H1 (cell line): ENCODE data around the gene BRIP1. TPM values are rescaled to one million over a fixed set of nuclear protein-coding genes. Genes with fewer than 3 reads are reported as not detected.

Experiments
- KDM5A ChIP-seq: fragments of 200-600 bp; IDR thresholded peaks from 2 replicates; pipeline ENCODE4 v1.7.1; 2012; ENCODE audit warnings: mild to moderate bottlenecking, low read length, inconsistent platforms, mixed read lengths
- NANOG ChIP-seq: IDR thresholded peaks from 2 replicates; pipeline ENCODE4 v1.6.1; 2011; ENCODE audit warnings: low read length, low read depth, mild to moderate bottlenecking, inconsistent platforms; ENCODE audit not compliant: insufficient read depth, poor library complexity, severe bottlenecking
- RBBP5 ChIP-seq: IDR thresholded peaks from 2 replicates; pipeline ENCODE4 v1.7.1; 2012; ENCODE audit warnings: low read depth, mild to moderate bottlenecking, inconsistent platforms, low read length, moderate library complexity, borderline replicate concordance
- polyA plus RNA-seq, 7 experiments: library from polyadenylated mRNA; depleted of rRNA in 3 of 7; stranded (reverse) in 5 of 7; unstranded in 2 of 7; fragments of >200 nt in 5 of 7; fragments of 200-250 nt in 2 of 7; gene quantifications; 1 replicate in 5 of 7; 2 replicates in 1 of 7; 4 replicates in 1 of 7; pipeline versions ENCODE4 v1.2.1 to v1.2.3, GENCODE V29; 2011 to 2013; ENCODE audit warnings: missing spikeins in 2 of 7, mixed read lengths in 2 of 7
- total RNA-seq: library from RNA; stranded (reverse); fragmentation: NEBNext Ultra II Directional; extraction: Animal tissue kit (Norgen Biotek cat#: 25700); gene quantifications from 2 replicates; pipeline ENCODE4 v1.2.1, GENCODE V29; 2021
- TF ChIP-seq, protein P1 (sequence below), 3 experiments: IDR thresholded peaks; 1 replicate in 2 of 3; 2 replicates in 1 of 3; pipeline versions ENCODE4 v1.5.1 to v1.6.1; 2011; ENCODE audit warnings: low read length in 3 of 3, mild to moderate bottlenecking in 3 of 3, inconsistent platforms in 2 of 3, low read depth in 1 of 3, moderate library complexity in 1 of 3; ENCODE audit not compliant: insufficient read depth in 1 of 3; ENCODE audit errors: control extremely low read depth in 1 of 3

Gene BRIP1
- total and polyA plus RNA-seq, 2 of the 8 experiments (the other 6 are each of a cell fraction or from before 2014, with no cell fraction given): 5.8 to 19.2 TPM

DNA sequence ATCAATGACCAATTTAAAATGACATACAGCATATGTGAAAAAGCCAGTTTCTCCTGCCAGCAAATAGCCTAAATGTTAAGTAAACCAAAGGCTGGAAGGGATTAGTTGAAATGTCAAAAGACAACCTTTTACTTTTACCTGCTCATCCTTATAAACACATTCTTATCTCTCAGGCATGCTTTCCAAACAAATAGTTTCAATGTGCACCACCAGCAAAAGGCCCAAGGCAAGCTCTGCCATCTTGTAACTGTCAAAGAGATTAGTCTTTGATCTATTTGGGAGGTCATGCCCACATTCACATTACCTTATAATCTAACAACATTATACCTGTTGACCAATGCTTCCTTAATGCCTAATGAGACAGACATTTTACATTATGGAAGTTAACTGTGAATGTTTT lies 140.1 kb downstream of the BRIP1 start (continued):
- TF ChIP-seq, protein P1, sequence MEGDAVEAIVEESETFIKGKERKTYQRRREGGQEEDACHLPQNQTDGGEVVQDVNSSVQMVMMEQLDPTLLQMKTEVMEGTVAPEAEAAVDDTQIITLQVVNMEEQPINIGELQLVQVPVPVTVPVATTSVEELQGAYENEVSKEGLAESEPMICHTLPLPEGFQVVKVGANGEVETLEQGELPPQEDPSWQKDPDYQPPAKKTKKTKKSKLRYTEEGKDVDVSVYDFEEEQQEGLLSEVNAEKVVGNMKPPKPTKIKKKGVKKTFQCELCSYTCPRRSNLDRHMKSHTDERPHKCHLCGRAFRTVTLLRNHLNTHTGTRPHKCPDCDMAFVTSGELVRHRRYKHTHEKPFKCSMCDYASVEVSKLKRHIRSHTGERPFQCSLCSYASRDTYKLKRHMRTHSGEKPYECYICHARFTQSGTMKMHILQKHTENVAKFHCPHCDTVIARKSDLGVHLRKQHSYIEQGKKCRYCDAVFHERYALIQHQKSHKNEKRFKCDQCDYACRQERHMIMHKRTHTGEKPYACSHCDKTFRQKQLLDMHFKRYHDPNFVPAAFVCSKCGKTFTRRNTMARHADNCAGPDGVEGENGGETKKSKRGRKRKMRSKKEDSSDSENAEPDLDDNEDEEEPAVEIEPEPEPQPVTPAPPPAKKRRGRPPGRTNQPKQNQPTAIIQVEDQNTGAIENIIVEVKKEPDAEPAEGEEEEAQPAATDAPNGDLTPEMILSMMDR (IDR thresholded peaks at IDR 0.05; ENCODE audit: control extremely low read depth in 1 of 3, insufficient read depth in 1 of 3, low read depth in 1 of 3, low read length in 3 of 3): no peak
- TF ChIP-seq NANOG (no peak), KDM5A (no peak), RBBP5 (no peak)
